GM19395 (cell line): ENCODE measurements around the gene FRMD4A.
"Not testable (repeated sequence)": the region's sequence is repeated elsewhere in the genome, so short reads cannot be mapped to it uniquely, and the experiment has no call there.

Source experiments
- ATAC-seq: cut with Tn5 transposase; IDR thresholded peaks from one replicate; pipeline ENCODE4 v1.9.1; 2021; ENCODE audit warnings: mild to moderate bottlenecking, moderate library complexity; ENCODE audit not compliant: unreplicated experiment

FRMD4A gene

DNA sequence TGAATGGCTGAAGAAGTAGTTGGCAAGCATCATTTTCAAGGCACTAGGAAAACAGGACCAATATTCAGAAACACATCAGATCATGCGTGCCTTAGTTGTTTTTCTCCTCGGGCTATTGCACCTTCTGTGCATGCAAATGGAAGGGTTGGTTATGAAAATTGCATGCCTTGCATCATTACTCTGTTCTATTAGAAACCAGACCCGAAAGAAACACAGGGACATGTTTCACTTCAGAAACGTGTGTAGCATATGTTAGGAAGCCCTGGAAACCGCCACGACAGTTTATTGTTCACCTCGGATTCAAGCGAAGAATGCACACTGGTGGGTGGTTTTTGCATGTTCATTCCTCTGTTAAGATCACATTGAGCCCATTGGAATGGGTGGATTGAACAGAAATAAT lies 214.7 kb downstream of the FRMD4A start:
- no peak for ATAC-seq

DNA sequence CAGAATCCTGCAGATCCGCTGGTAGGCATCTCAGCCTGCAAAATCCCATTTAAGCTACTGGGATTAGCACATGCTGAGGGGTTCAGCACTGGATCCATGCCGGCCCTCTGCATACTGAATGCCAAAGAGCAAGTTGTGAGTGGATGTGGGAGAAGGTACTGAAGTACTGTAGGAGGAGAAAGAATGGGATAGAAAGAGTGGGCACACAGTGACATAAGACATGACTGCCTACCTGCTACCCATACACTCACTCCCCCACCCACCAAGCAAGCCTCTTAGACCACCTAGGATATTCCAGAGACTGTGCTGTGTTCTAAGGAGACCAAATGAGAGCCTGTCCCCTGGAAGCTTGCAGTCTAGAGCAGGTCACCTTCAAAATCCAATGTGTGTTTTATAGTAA lies 215.9 kb downstream of the FRMD4A start:
- no peak for ATAC-seq

DNA sequence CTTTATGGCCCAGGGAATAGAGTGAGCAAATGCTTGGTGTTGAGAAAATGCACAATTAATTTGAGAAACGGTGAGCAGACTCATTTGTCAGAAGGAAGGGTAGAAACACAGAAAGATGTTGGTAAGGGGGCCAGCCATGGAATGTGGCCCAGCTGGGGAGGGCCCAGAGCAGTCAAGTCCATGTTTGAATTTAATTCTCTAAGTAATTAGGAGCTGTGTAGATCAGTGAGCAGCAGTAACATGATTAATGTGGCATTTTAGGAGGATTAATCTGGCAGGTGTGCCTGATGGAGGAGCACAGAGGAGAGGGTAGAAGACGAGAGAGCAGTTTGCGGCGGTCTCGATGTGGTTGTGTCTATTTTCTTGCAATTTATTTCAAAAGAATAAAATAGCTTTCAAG lies 218.7 kb downstream of the FRMD4A start:
- no peak for ATAC-seq

DNA sequence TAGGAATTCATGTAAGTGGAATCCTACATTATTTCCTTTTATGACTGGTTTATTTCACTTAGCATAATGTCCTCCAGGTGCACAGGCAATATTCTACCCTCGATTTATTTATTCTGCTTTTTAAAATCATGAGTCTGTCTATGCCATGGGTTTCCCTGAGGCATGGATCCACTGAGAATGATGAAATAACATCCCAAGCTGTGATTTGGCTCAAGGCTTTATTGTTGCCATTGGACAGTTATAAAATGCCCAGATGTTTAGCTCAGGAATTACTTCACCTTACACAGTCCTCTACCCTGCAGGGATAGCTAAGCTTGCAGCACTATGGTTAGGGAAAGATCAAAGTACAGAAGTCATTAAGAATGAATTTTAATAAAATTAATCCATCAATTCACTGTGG lies 219.5 kb downstream of the FRMD4A start:
- no peak for ATAC-seq

DNA sequence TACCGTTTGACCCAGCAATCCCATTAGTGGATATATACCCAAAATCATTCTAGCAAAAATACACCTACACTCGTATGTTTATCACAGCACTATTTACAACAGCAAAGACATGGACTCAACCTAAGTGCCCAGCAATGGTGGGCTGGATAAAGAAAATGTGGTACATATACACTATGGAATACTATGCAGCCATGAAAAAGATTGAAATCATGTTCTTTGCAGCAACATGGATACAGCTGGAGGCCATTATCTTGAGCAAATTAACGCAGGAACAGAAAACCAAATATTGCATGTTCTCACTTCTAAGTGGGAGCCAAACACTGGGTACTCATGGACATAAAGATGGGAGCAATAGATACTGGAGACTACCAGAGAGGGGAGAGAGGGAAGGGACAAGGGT lies 223.9 kb downstream of the FRMD4A start:
- ATAC-seq: no peak

DNA sequence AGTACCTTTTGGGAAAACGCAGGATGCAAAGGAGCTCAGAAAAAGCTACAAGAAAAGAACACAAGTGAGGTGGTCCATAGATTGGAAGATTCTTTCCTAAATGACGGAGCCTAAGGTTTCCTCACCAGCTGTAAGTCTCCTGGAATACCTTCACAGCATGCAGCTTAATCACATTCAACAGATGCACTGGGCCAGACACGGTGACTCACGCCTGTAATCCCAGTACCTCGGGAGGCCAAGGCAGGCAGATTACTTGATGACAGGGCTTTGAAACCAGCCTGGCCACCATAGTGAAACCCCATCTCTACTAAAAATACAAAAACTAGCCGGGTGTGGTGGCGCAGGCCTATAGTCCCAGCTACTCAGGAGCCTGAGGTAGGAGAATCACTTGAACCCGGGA lies 228.7 kb downstream of the FRMD4A start:
- ATAC-seq: no peak

DNA sequence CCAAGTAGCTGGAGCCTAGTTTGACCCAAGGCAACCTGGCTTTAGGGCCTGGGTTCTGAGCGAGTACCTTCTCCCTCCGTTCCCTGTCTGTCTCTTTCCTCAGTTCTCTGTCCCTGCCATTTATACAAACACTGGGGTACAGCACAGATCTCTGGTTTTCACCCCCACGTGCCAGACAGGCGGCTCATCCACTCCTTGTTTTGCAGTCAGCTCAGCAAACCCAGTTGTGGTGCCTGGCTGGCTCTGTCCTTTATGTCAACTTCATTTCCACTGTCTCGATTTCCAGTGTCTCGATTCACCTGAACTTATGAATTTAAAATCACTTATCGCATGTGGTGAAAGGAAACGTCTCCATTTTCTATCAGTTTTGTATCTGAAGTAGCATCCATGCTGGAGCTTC lies 230.8 kb downstream of the FRMD4A start:
- ATAC-seq: no peak

DNA sequence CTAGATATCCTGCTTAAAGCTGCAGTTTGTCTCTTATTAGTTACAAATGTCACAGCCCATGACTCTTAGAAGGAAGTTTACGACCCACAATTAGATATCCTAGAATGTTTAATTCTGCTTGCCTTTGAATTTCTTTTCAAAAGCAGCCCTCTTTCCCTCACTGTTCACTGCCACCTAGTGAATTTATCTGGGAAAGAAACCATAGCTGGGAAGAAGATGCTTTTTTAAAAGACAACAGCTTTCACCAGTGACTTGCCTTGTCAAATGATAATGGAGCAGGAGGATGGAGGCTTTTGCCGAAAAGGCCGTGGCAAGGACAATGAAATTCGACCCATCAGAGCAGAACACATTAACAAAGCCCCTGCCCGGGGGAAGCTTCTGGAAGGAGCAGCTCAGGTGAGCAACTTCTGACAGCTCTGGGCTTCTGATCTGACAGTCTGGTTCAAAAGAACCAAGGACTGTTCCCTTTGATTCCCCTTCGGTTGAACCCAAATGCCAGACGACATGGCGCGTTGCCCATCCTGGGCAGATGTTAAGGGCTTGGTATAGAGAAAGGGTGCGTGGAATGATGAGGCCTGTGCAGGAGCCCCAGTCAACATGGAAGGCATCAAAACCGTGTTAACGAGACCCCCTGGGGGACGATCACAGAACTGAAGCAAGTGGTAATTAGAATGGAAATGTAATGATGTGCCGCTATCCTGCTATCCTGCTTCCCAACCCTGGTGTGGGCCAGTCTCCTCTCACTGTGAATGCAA lies 236.8 kb downstream of the FRMD4A start:
- no peak for ATAC-seq

DNA sequence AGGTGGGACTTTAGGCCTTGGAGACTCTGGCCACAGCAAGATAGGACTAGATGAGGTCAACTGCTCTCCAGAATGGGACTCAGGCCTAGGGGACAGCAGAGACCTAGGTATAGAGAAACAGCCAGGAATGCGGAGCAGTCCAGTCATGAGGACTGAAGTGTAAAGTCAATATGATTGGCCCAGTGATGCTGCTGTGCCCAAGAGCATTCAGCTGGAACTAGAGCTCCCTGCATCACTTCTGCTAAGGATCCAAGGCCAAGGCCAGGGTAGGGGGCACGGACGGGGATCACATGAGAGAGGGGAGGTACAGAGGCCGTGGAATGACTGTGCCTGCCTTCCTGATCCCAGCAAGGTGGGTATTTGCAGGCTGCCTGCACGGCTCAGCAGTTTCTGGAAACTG lies 237.9 kb downstream of the FRMD4A start:
- no peak for ATAC-seq

DNA sequence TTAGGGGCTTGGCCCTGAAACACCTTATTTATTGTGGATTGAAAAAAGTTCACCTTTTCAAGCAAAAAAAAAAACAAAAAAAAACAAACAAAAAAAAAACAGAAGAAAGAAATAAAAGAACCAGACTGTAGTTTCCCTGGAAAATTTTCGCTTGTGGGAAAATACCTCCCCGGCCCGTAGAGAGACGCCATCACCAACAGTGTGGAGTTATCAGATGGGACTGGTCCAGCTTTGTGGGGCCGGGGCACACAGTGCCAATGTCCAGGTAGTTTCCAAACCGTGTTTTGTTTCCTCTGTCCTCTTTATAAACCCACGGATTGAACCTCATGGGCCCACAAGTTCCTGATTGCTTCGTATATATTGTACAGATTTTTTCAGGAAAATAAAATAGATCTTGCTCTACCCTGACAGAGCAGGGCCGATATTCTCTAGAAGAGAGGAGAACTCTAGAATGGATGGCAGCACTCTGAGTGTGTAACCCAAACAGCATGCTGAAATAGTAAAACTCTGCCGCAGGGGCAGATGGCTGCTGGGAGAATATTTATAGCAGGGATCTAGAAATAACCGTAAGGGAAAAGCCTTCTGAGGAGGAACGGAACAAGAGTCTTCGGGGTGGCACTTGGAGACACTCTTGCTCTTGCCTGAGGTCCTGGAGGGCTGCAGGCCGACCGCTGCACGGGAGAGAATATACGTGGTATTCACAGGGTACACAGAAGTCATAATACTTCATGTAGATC lies 241.0 kb downstream of the FRMD4A start:
- no peak for ATAC-seq

DNA sequence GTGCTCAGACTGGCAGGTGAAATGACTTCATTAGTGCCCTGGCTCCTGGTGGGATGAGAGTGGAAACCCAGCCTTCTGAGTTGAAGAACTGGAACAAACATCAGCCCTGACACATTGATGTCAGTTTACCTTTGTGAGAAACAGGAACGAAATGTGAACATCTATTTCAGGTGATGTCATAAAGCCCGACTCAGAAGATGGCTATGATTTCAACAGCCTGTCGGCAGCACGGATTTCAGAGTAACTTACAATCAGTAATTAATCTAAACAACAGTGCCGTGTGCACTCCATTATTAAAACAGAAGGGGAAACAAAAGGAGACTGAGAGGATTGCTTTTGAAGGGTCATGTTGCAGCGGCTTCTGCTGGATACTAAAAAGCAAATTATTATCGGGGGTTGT lies 243.2 kb downstream of the FRMD4A start:
- no peak for ATAC-seq

DNA sequence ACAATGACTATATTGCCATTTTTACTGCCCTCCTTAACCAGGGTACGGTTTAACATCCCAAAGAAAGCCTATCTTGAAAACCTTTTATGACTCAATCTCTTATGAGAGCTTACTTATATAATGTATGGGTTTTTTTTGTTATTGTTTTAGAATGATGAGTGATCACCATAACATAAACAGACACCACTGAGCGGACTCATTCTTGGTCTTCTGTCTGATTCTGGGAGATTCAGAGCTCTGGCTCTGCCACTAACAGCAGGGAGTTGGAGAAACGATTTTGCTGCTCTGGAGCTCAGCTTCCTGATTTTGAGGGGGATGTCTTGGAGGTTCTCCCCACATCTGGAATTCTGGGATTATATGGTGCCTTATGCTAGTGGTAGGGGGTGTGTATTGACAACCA lies 244.1 kb downstream of the FRMD4A start:
- ATAC-seq: no peak

DNA sequence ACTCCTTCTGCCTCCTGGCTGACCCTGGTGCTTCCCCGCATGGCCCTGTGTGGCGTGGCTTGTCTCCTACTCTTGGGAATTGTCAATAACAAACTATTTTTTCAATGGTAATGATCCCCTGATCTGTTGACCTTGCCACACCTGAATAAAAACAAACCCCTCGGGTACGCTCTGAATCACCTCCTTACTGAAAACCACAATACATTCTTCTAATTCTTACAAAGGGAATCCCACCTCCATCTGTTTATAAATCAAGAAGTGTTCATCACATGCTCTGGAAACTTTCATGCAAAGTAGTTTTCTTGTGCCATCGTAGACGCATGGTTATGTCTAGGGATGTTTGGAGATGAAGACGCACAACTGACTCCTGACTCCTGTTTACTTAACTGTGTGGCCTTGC lies 245.8 kb downstream of the FRMD4A start:
- no peak for ATAC-seq

DNA sequence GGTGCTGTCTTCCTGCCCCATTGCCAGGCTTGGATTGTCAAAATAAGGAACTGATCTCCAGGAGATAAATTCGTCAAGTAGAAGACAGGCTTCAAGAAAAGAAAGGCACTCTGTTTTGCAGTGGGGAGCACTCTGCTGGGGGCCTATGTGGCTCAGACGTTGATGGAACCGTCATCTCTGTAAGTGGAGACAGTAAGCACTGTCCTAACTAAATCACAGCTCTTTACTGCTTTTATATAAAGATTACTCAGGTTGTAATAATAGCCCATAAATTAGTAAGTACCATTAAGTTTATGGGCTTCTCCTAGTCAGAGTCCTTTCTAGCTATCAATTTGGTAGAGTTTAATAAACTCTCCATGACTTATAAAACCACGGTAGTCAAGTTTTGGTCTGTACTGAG lies 249.9 kb downstream of the FRMD4A start:
- ATAC-seq: no peak

DNA sequence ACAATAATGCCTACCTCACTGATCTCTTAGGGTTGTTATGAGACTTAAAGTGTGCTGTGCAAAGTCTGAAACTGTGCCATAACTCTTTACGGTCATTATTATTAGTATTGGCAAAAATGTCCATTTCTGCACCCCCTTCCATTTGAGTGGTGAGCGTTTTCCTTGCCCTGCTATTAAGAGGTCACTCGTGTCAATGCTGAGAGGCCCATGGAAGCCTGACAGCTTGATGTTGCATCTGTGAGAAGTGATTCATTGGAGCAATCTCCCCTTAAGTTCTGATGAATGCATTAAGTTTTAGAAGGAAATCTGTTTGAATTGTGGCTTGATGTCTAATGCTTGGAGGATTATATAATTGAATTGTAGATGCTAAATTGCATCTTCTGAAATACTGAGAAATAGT lies 253.3 kb downstream of the FRMD4A start:
- no peak for ATAC-seq

DNA sequence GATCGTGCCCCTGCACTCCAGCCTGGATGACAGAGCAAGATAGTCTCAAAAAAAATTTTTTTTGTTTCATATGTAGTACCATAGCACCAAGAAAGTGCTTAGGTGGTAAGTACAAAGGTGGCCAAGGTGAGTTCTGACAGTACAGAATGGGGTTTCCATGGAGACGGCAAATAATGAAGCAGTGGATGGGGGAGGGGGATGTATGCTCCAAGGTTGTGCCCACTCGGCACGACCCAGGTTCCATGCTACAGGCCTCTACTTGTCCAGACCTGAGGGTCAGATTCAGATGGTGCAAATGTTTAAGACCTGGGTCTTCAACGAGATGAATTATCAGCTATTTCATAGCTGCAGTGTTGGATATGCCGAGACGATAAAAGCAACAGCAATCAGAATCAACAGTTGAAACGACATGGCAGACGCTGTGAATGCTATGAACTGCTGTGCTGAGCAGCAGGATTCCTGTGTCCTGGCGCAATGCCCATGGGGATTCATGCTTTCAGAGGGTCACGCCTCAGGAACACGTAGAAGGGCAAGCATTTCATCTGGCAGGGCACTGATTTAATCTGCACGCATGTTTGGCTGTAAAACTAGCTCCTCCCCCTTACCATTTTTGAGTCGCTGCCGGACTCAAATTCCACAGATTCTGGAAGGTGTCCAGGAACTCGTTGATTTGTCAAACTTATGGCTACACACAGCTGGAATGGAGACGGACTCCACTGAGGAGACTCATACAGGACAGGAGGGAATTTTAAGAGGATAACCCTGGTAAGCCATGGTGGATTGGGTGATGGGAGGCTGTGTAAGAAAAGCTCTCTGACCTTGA lies 256.5 kb downstream of the FRMD4A start:
- no peak for ATAC-seq

DNA sequence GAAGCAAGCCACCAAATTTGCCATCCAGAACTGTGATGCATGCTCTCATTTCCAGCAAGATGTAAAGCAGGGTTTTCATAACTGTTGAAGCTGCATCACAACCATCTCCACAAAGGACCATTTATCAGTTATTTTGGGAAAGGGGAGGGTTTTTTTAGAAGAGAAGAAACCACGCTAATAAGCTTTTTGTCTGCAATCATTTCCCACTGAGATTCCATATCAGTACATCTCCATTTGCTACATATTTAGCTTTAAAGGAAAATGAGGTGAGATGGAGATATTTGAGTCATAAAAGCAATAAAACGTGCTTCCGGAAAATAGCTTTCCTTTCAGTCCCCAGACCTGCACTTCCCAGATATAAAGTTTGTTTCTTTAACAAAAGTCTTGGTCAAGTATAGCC lies 258.2 kb downstream of the FRMD4A start:
- no peak for ATAC-seq

DNA sequence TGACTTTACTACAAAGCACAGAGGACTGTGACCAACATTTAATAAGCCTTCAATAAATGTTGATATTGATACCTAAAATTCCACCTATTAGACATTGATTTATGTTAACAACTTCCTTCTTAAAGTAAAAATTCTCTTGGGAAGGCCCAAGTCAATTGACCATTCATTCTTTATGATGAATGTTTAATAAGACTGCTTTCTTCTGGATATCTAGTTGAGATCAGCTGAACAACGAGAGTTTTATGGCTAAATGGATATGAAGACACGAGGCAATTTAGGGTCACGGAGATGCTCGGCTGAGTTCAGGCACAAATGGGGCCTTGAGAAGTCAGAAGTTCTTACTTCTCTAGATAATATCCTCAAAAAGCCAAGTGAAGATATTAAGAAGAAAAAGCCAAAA lies 258.8 kb downstream of the FRMD4A start:
- no peak for ATAC-seq

DNA sequence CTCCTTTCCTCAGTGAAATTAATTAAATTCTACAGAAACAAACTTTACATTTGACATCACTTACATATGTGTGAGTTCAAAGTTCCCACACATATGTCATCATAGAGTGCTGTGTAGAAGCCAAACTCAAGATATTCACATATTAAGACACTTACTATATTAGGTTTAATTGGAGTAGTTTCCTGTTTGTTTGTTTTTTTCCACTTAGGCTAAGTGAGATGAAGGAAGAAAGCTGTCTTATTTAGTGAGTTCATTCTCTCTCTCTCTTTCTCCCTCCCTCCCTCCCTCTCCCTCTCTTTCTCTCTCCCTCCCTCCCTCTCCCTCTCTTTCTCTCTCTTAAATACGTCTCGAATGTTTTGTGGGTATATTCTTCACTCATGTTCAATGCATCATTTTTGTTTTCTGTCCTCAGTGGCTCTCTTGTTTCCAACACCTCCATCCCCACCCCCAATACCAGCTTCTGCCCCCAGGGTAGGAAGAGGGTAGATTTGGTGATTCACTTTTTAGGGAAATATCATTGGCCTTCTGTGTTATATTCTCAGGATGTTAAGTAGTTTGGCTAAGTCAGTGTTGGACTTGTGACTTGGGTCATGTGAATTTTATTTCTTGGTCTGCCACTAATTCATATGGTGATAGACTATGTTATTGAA lies 262.0 kb downstream of the FRMD4A start:
- ATAC-seq: no peak

DNA sequence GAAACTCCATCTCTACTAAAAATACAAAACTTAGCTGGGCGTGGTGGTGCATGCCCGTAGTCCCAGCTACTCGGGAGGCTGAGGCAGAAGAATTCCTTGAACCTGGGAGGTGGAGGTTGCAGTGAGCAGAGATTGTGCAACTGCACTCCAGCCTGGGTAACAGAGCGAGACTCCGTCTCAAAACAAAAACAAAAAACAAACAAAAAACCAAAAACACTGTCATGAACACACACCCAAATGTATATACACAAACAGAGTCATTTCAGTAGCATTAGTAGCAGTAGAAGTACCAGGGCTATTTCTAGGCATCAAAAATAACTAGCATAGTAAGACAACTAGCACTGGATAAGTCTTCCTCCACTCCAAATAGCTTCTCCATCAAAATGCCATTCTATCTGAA lies 263.1 kb downstream of the FRMD4A start:
- ATAC-seq: not testable (repeated sequence)

DNA sequence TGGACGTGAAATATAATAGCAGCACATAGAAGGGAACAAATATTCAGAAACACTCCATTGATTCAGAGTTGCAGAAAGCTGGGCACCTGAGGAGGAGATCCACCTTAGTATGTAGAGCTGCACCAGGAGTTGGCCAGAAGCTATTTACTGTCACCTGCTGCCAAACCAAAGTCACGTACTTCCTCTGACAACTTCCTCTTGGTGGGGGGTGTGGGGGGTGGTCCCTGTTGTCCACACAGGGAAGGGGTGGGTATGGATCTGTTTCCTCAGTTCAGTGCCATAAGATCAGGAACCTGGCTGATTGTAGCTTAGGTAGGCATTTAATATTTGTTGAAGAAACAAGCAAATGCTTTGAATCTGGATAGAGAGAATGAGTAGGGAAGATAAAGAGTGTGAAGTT lies 264.6 kb downstream of the FRMD4A start:
- no peak for ATAC-seq
